GM12872 (cell line): ENCODE measurements around the gene PMEPA1.

ENCODE experiments used
- TF ChIP-seq, protein P1 (sequence below): IDR thresholded peaks from 3 replicates; pipeline ENCODE4 v1.5.1; 2011; ENCODE audit warnings: low read depth, mild to moderate bottlenecking, low read length, moderate library complexity; ENCODE audit not compliant: insufficient read depth

The PMEPA1 gene

DNA sequence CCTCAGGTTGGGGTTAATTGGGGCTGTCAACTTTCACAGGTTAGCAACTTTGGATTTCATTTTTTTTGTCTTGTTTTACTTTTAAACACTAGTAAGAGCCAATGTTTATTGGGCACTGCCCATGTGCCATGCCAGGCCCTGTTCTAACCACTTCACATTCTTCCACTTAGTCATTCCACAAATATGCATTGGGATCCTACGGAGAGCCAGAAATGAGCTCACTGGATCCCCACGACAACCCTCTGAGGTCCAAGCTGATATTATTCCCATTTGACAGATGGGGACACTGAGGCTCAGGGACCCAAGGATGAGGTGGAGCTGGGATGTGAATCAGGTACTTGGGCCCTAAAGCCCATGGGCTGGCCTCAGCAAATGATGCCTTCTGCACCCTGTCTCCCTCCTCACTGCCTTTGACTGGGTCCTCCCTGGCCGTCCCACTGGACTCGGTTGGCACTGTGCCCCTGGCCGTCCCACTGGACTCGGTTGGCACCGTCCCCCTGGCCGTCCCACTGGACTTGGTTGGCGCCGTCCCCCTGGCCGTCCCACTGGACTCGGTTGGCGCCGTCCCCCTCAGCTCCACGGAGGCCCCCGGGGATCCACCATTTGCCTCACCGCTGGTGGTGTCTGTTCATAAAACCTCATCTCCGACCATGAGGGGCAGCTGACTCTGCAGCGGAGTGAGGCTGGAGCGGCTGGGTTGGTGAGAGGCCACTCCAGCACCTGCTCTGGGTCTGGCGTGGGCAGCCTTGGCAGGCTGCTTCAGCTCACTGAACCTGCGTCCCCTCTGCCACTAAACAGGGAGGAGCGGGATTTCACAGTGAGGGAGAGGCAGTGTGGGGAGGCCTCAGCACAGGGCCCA lies 4.8 kb upstream of the PMEPA1 start:
- TF ChIP-seq, protein P1, sequence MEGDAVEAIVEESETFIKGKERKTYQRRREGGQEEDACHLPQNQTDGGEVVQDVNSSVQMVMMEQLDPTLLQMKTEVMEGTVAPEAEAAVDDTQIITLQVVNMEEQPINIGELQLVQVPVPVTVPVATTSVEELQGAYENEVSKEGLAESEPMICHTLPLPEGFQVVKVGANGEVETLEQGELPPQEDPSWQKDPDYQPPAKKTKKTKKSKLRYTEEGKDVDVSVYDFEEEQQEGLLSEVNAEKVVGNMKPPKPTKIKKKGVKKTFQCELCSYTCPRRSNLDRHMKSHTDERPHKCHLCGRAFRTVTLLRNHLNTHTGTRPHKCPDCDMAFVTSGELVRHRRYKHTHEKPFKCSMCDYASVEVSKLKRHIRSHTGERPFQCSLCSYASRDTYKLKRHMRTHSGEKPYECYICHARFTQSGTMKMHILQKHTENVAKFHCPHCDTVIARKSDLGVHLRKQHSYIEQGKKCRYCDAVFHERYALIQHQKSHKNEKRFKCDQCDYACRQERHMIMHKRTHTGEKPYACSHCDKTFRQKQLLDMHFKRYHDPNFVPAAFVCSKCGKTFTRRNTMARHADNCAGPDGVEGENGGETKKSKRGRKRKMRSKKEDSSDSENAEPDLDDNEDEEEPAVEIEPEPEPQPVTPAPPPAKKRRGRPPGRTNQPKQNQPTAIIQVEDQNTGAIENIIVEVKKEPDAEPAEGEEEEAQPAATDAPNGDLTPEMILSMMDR, result no peak

DNA sequence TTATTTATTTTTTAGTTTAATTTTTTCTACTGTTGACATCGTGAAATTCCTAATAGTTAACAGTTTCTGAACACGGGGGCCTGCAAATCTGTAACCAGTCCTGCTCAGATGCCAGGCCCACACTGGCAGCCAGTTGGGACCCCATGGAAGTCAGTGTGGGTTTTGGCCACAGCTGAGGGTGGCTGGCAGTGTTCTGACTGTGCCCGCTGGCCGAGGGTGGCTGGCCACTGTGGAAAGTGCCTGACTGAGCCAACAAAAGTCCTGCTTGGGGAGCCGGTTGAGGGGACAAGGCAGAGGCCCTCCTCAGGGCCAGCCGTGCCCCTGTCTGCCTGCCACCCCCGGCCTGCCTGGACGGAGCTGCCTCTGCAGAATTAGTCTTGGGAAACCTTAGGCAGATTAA lies 4.1 kb upstream of the PMEPA1 start:
- TF ChIP-seq, protein P1, result no peak

DNA sequence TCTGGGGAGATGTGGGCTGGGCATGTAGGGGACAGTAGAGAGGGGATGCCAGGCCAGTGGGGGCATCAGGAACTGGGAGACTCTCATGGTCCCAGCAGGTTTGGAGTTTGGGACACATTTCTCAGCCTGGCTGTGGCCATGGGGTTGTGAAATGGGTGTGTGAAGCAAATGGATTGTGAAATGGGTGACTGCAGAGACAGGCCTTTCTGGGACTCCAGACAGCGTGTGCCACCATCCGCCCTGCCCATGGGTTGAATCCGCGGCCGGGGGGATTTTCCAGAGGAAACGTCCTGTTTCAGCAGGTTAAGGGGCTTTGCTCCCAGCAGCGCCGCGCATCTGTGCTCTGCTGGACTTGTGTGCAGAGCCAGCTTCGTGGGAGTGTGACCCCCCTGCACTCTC lies 3.7 kb upstream of the PMEPA1 start:
- TF ChIP-seq, protein P1, result no peak

DNA sequence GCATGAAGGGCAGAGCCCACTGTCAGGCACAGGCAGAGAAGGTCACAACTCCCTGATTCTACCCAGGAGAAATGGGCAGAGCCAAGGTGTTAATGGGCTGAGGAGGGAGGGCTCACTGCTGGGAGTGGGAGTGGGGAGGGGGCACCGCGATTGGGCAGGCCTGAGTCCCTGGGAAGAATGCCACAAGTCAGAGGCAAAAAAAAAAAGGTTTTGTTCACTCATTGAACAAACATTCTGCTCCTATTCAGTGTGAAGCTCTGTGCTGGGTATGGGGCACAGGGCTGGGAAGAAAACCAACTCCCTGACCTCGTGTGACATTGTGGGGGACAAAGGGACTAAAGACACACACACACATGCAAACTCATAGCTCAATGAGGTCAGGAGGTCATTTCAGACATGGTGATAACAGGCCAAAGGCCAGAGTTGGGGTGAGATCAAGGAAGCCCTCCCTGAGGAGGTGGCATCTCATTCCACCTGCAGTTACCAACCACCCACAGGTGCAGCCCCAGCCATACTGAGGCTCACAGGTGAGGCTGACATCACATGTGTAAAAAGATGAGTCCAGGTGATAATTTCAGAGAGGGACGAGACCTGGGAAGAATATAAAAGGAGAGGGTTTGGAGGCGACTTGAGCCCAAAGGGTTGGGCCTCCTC lies 3.2 kb upstream of the PMEPA1 start:
- TF ChIP-seq, protein P1, result no peak

DNA sequence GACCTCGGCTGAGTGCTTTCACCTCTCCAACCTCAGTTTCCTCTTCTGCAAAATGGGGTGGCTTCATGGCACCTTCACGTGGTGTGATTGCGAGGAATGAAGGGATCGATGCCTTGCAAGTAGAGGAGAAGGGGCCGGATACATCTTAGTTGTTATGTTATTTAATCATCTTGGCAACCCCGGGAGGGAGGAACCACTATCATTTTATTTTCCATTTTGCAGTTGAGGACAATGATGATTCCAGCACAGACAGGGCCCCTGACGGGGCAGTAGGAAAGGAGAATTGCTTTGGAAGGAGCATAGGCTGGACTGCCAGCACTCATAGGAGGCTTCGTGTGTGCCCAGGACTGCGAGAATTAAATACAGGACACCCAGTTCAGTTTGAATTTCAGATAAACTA lies 2.5 kb upstream of the PMEPA1 start:
- TF ChIP-seq, protein P1, result no peak

DNA sequence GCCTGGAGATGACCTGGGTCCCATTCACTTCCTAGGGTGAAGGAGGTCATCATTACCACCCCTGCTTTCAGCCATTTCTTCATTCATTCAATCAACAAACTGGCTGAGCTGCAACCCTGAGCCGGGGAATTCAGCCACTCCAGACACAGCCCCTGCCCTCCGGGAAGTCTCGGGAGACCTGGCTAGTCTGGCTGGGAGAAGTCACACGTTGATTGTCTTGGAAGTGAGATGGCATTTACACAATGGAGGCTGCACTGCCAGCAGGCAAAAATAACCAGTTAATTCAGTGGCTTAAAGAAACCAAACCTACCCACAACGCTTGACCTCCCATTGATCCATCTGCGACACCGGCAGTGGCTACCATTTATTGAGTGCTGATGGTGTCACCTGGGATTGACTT lies 2.0 kb upstream of the PMEPA1 start:
- TF ChIP-seq, protein P1, result no peak

DNA sequence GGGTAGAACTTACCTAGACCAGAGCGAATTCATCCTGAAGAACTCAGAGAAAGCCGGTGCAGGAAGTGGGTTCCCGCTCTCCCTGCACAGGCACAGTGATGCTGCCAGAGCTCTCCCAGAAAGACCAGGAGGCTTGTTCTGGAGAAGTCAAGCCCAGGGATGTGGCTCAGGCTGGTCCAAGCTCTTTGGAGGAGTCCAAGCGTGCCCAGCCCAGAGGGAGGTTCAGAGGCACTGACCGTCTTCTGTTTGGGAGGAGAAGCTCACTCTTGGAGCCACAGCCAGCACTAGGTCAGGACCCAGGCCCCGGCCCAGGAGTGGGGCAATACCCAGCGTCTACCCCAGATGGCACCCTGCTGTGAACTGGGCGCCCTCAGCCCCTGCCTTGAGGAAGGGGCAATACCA lies 1.5 kb upstream of the PMEPA1 start:
- TF ChIP-seq, protein P1, result no peak
